ENCODE results near the gene CCR6.
"Not testable (repeated sequence)": the region's sequence is repeated elsewhere in the genome, so short reads cannot be mapped to it uniquely, and the experiment has no call there.

DNA sequence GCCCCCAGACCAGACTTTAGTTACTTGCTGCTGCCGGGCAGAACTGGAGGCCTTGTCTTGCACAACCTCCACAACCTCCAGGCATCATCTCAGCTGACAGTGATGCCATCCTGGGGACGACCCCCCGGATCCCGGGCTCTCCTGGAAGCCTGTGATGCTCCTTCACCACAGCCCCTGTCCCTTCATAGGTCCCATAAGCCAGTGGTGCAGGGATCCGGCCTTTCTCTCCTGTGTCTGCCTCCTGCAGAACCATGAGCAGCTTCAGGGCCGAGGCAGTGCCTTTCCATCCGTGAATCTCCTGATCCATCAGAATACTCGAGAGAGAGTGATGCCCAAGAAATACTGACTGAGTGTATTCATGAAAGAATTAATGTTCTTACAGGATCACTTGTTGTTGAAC is 57.2 kb downstream of the CCR6 start:
- not testable (repeated sequence) for TF ChIP-seq POLR2AphosphoS5, POLR2A, EP300 (IDR thresholded peaks at IDR 0.05)
- TF ChIP-seq, protein P1, sequence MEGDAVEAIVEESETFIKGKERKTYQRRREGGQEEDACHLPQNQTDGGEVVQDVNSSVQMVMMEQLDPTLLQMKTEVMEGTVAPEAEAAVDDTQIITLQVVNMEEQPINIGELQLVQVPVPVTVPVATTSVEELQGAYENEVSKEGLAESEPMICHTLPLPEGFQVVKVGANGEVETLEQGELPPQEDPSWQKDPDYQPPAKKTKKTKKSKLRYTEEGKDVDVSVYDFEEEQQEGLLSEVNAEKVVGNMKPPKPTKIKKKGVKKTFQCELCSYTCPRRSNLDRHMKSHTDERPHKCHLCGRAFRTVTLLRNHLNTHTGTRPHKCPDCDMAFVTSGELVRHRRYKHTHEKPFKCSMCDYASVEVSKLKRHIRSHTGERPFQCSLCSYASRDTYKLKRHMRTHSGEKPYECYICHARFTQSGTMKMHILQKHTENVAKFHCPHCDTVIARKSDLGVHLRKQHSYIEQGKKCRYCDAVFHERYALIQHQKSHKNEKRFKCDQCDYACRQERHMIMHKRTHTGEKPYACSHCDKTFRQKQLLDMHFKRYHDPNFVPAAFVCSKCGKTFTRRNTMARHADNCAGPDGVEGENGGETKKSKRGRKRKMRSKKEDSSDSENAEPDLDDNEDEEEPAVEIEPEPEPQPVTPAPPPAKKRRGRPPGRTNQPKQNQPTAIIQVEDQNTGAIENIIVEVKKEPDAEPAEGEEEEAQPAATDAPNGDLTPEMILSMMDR (IDR thresholded peaks at IDR 0.05) = not testable (repeated sequence)
